SJSA1 (cell line): Measurements from ENCODE around the gene MTIF2. TPM values are rescaled to one million over a fixed set of nuclear protein-coding genes. Genes with fewer than 3 reads are reported as not detected.
"Not testable (repeated sequence)": the region's sequence is repeated elsewhere in the genome, so short reads cannot be mapped to it uniquely, and the experiment has no call there.

Source experiments
- DNase-seq, 2 experiments: peaks; one replicate each; pipeline ENCODE4 v3.0.0-alpha.2; 2015 to 2020; ENCODE audit warnings: low spot score in 2 of 2, low read depth in 1 of 2
- H3K27ac ChIP-seq: fragments of 250-450 bp; sonication (Bioruptor Pico); 2 replicates; pipeline ENCODE4 v1.5.1; 2020; ENCODE audit warnings: mild to moderate bottlenecking, moderate library complexity
- H3K27me3 ChIP-seq: fragments of 250-450 bp; sonication (Bioruptor Pico); replicated peaks from 2 replicates; pipeline ENCODE4 v1.5.1; 2020; ENCODE audit warnings: mild to moderate bottlenecking, moderate library complexity
- H3K36me3 ChIP-seq: fragments of 250-450 bp; sonication (Bioruptor Pico); 2 replicates; pipeline ENCODE4 v1.5.1; 2020; ENCODE audit warnings: mild to moderate bottlenecking
- H3K4me1 ChIP-seq: fragments of 250-450 bp; sonication (Bioruptor Pico); replicated peaks from 2 replicates; pipeline ENCODE4 v1.6.1; 2021; ENCODE audit warnings: mild to moderate bottlenecking
- H3K4me3 ChIP-seq: fragments of 250-450 bp; sonication (Bioruptor Pico); 2 replicates; pipeline ENCODE4 v1.5.1; 2020; ENCODE audit warnings: mild to moderate bottlenecking
- H3K9me3 ChIP-seq: fragments of 250-450 bp; sonication (Bioruptor Pico); replicated peaks from 2 replicates; pipeline ENCODE4 v1.5.1; 2020; ENCODE audit warnings: mild to moderate bottlenecking
- total RNA-seq: library from RNA; depleted of rRNA; stranded (reverse); fragments of >200 nt; shearing (Covaris generic); gene quantifications from 2 replicates; pipeline ENCODE4 v1.2.3, GENCODE V29; 2014

The MTIF2 gene
- total RNA-seq, 1 experiment from 2014 or later, result 35.0 TPM

DNA sequence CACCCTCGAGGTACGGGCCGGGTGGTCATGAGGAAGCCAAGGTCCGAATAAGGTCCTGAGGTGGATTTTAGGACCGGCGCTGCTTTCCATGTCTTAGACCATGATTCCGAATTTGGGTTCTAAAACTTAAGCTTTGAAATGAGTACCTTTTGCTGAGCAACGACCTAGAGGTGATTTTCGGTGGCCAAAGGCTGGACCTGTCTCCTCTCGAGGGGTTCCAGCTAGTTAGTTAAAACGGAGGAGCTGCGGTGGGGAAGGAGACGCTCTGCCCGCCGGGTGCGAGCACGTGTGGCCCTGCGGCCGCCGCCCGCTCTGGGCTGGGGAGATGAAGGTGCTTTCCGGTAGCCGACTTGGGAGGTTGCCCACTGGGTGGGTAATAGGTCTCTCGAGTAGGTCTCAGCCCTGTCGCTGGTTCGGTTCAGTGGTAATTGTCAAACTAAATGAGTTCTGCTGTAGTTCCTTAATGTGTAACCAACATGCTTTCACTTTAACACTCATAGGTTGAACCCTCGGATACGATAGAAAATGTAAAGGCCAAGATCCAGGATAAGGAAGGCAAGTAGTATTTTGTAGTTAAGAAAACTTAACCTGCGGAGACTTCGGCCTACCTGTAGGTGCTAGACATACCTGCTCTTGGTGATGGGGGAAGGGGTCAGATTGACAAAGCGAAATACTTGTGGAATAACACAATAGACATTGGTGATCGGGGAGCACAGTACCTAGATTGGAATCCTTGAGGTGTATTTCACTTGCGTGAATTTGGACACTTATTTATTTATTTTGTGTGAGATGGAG is 36.0 kb downstream of the MTIF2 start:
- no peak for DNase-seq
- Histone ChIP-seq H3K27ac (peak overlapping the region; percentile 96), H3K9me3 (no peaks in the 10 kb centered on the region), H3K4me1 (peaks cover 15% of the 10 kb centered on the region; the same call in 1 of the 2 replicates), H3K4me3 (peak overlapping the region; percentile 72), H3K36me3 (peaks cover 57% of the 10 kb centered on the region), H3K27me3 (no peaks in the 10 kb centered on the region)

DNA sequence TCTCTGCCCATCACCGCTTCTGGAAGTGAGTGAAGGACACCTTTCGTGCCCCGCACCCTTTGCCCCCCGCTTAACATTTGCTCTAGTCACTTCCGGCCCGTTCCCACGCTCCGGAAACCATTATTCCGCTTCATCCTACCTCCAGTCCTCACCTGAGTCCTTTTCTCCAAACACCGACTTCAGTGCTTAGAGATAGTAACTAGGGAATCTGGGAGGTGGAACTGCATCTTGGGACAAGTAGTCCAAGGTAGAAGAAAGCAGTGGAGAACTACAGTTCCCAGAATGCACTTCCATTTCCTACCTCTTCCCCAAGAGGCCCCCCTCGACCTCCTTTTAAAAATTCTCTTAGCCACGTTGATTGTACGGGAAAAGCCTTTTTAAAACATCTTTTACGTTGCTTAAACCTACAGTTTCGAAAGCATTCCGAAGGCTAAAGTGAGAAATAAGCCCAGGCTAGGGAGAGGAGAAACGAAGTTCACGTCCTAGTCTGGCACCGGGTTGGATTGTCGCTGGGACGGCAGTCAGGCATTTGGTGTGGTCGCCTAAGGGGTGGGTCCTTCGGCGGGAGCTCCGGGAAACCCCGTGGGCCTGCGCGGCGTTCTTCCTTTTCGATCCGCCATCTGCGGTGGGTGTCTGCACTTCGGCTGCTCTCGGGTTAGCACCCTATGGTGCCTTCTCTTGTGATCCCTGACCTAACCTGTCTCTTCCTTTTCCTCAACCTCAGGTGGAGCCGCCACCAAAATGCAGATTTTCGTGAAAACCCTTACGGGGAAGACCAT is 36.8 kb downstream of the MTIF2 start, which contains the start of the genes CLHC1 and RPS27A:
Gene CLHC1, minus strand, starts transcription at position 210 of the 779 bp plus-strand sequence. CDS start 9,882 bp downstream, outside the sequence.
Gene RPS27A, plus strand, starts transcription at position 605 of the 779 bp plus-strand sequence. Its CDS starts 137 bp downstream, at position 742.
- Histone ChIP-seq H3K4me3 (peak within 1 kb of the TSS; percentile 72), H3K9me3 (no peaks in the 10 kb centered on the region), H3K27me3 (no peaks in the 10 kb centered on the region), H3K36me3 (peaks cover 51% of the 10 kb centered on the region), H3K27ac (peak within 1 kb of the TSS; percentile 96), H3K4me1 (peaks cover 17% of the 10 kb centered on the region; the same call in 1 of the 2 replicates)
- peak; percentile 92 to 97 for DNase-seq

DNA sequence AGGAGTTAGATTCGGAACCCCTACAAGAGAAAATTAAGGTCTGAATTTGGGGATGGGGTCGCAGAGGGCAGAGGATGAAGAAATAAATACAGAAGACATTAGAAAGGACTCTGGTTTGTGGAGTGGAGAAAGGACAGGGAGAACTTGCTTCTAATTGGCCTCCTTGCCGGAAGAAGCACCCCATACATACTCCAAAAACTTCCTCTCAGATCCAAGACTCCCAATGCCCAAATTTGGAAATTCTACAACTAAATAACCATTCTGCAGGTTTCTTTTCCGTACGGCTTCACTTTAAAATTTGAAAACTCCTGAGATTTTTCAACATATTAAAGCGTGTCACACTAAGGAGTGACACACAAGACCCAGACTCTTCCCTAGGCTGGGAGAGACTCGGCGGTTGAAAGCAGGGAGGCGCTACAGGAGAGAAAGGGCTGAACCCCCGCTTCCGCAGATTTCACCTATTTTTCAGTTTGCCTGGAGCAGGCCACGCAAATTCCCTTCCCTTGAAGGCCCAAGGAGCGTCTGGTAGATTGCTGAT is 37.4 kb downstream of the MTIF2 start:
- H3K9me3 ChIP-seq, result no peaks in the 10 kb centered on the region
- peaks cover 17% of the 10 kb centered on the region; the same call in 1 of the 2 replicates for H3K4me1 ChIP-seq
- H3K27me3 ChIP-seq, result no peaks in the 10 kb centered on the region
- H3K36me3 ChIP-seq, result peaks cover 45% of the 10 kb centered on the region
- peak in 1 of 2 experiments; percentile 28 for DNase-seq
- H3K4me3 ChIP-seq, result peak overlapping the region; percentile 72
- H3K27ac ChIP-seq, result peak overlapping the region; percentile 96

DNA sequence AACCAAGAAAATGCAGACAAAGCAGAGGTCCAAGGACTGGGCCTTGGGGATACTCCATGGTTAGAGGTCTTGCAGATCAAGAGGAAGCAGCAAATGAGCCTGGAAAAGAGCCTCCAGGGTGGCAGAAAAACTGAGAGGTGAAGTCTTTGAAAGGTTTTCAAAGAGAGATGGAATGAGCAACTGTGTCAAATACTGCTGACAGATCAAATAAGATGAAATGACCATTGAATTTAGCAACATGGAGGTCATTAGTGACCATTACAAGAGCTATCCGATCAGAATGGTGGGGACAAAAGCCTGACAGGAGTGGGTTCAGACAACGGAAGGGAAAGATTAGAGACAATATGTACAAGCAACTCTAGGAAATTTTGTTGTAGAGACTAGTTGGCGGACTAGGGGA is 38.5 kb downstream of the MTIF2 start:
- Histone ChIP-seq H3K4me1 (peaks cover 17% of the 10 kb centered on the region; the same call in 1 of the 2 replicates), H3K4me3 (no peak overlapping the region), H3K9me3 (no peaks in the 10 kb centered on the region), H3K27ac (no peak overlapping the region), H3K36me3 (peaks cover 34% of the 10 kb centered on the region), H3K27me3 (no peaks in the 10 kb centered on the region)
- DNase-seq, result no peak

DNA sequence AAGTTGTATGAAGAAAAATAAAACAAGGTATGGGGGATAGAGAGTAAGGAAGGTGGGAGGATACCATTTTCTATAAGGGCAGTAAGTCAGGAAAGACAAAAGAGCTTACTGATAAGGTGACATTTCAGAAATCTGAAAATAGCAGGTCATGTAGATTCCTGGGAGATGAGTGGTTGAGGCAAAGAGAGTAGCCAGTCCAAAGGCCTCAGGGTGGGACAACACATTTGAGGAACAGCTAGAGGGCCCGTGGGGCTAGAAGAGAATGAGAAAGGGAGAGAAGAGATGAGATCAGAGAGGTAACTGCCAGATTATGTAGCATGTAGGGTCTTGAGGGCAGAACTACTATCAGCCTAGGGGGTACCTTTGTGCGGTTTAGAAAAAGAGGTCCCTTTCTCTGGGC is 39.8 kb downstream of the MTIF2 start:
- Histone ChIP-seq H3K27ac (no peak overlapping the region), H3K36me3 (peaks cover 23% of the 10 kb centered on the region), H3K9me3 (no peaks in the 10 kb centered on the region), H3K4me3 (no peak overlapping the region), H3K27me3 (no peaks in the 10 kb centered on the region), H3K4me1 (peaks cover 12% of the 10 kb centered on the region; the same call in 1 of the 2 replicates)
- DNase-seq, result no peak

DNA sequence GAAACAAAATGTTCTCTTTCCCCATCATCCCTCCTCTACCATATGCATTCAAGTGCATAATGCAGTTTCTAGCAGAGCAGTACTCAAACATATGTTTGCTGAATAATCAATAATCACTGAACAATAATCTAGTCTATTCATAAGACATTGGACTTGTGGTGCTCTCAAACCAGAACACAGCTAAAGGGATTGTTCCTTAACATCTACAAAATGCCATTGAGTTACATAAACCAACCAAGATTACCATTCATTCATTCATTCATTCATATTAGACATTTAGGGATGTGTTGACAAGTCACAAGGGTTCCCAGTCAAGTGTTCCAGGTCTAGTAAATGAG is 40.8 kb downstream of the MTIF2 start:
- Histone ChIP-seq H3K36me3 (peaks cover 16% of the 10 kb centered on the region), H3K4me1 (peaks cover 3% of the 10 kb centered on the region; the same call in 1 of the 2 replicates), H3K27me3 (no peaks in the 10 kb centered on the region), H3K4me3 (no peak overlapping the region), H3K9me3 (no peaks in the 10 kb centered on the region), H3K27ac (no peak overlapping the region)
- no peak for DNase-seq

DNA sequence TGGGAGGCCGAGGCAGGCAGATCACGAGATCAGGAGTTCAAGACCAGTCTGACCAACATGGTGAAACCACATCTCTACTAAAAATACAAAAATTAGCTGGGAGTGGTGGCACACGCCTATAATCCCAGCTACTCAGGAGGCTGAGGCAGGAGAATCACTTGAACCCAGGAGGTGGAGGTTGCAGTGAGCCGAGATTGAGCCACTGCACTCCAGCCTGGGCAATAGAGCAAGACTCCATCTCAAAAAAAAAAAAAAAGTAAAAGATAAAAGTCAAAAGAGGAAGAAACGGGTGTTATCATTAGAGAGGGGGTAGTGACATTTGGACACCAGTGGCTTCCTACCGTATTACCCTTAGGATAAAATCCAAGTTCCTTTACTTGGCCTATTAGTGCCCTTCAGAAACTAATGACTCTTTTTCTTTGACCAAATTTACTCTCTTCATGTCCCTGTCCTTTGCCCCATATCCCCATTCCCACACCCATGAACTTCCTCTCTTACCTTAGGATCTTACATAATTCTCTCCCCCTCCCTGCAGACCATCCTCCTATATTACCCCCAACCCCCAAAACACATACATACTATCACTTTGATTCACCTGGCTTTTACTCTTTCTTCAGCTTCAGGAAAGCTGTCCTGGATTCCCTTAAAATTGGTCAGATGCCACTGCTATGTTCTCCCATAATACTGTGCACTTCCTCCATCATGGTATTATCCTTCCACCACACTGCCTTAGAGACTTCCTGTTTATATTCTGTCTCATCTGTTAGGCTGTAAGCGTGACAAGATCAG is 41.4 kb downstream of the MTIF2 start:
- peaks cover 10% of the 10 kb centered on the region for H3K36me3 ChIP-seq
- not testable (repeated sequence) for H3K4me3 ChIP-seq, H3K9me3 ChIP-seq, H3K27ac ChIP-seq, DNase-seq, H3K27me3 ChIP-seq, H3K4me1 ChIP-seq

DNA sequence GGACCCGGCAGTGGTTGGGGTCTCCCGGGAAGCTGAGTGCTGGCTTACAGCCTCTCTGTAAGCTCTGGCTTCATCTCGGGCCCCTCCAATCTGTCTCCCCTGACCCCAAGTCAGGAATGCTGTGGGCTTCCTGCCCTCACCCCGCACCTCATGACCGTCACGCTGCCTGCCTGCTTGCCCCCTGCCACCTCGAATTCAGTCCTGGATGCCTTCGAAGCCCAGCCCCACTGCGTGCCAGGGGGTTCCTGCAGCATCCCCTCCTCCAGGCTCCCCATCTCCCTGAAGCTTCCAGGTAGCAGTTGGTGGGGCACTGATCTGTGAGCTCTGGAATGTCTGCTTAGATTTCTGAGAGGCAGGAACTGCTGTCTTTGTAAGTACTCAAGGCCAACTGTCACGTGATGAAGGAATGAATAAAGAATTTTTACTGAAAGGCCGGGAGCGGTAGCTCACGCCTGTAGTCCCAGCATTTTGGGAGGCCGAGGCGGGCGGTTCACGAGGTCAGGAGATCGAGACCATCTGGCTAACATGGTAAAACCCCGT is 43.5 kb downstream of the MTIF2 start:
- Histone ChIP-seq H3K27me3 (no peaks in the 10 kb centered on the region), H3K36me3 (peaks cover 12% of the 10 kb centered on the region), H3K4me3 (no peak overlapping the region), H3K4me1 (peaks cover 3% of the 10 kb centered on the region; the same call in 1 of the 2 replicates), H3K9me3 (no peaks in the 10 kb centered on the region), H3K27ac (no peak overlapping the region)
- no peak for DNase-seq

DNA sequence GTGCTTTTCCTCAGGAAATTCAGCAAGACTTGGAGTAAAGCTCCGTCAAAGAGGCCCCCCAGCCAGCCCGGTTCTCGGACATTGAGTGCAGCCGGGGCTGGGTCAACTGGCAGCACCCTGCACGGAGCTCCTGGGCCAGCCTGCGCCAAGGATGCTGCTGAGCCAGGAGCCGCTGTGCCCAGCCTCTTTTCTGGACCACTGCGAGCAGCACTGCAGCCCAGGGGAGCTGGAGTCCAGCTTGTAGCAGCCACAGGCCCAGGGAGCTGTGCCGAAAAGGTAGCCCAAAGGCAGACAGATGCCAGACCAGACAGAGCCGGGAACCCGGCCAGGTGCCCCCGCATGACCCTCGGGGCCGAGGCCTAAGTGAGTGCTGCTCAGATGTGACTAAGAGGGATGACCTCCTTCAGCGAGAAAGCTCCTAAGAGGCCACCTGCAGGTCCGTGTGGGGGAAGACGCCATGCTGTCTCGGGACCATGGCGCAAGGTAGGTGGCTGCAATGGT is 44.2 kb downstream of the MTIF2 start:
- Histone ChIP-seq H3K36me3 (peaks cover 9% of the 10 kb centered on the region), H3K27me3 (no peaks in the 10 kb centered on the region), H3K4me1 (peaks cover 3% of the 10 kb centered on the region; the same call in 1 of the 2 replicates), H3K4me3 (no peak overlapping the region), H3K27ac (no peak overlapping the region), H3K9me3 (no peaks in the 10 kb centered on the region)
- no peak for DNase-seq

DNA sequence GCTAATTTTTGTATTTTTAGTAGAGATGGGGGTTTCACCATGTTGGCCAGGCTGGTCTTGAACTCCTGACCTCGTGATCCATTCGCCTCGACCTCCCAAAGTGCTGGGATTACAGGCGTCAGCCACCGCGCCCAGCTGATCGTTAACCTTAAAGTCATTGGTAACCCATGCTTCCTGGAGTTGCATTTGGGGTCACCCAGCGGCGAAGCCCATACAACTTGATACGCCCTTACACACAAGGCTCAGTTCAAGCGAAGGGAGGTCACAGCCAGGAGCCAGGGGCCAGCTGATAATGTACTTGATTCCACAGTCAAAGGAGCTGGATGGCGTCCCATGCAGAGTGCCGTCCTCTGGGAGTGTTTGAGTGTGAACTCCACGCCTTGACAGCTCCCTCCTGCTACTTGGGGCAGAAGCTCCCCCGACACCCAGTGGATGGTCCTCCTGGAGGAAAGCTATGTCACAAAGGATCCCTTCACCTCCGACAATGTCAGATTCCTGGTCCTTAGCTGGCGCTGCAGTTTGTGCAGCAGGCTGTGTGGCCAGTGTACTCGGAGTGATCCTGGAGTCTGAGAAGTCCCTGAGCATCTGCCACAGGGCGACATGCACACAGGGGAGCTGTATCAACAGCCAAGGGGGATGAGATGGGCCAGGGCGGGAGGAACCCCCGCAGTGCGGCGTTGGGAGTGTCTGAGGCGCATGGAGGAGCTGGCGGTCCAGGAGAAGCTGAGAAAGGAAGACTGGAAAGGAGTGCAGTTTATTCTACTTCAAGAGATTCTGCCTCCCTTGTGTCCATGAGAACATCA is 44.9 kb downstream of the MTIF2 start:
- no peak for DNase-seq
- no peaks in the 10 kb centered on the region for H3K27me3 ChIP-seq
- H3K4me3 ChIP-seq, result no peak overlapping the region
- no peaks in the 10 kb centered on the region for H3K9me3 ChIP-seq
- no peak overlapping the region for H3K27ac ChIP-seq
- peaks cover 9% of the 10 kb centered on the region for H3K36me3 ChIP-seq
- peaks cover 3% of the 10 kb centered on the region; the same call in 1 of the 2 replicates for H3K4me1 ChIP-seq

DNA sequence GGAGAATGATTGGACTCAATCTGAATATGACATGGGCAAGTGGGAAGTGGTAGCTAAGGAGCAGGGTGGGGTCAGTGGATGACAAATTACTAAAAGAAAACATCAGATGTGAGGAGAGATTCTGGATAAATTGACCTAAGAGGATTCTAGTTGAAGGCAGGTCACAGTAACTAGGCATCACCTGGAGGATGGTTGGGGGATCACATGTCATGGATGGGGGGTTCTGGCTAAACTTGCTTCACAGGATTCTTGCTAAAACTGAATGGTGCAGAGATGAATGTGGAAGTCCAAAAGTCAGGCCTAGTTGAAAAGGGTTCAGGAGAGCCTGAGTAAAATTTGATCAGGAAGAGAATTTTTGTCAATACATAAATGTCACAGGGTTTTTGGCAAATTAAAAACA is 55.2 kb downstream of the MTIF2 start:
- no peaks in the 10 kb centered on the region for H3K4me1 ChIP-seq
- H3K4me3 ChIP-seq, result no peak overlapping the region
- H3K9me3 ChIP-seq, result no peaks in the 10 kb centered on the region
- H3K36me3 ChIP-seq, result no peaks in the 10 kb centered on the region
- H3K27ac ChIP-seq, result no peak overlapping the region
- DNase-seq, result no peak
- no peaks in the 10 kb centered on the region for H3K27me3 ChIP-seq

DNA sequence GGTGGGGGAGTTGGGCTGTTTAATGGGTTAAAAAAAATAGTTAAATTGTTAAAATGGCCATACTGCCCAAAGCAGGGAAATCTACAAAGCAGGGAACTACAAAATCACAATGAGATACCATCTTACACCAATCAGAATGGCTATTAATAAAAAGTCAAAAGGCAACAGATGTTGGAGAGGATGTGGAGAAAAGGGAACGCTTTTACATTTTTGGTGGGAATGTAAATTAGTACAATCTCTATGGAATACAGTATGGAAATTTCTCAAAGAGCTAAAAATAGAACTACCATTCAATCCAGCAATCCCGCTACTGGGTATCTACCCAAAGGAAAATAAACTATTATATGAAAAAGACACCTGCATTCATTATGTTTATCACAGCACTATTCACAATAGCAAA is 64.1 kb downstream of the MTIF2 start:
- H3K27me3 ChIP-seq, result no peaks in the 10 kb centered on the region

More for the DNA sequence above, 64.1 kb downstream of the MTIF2 start:
- no peak for DNase-seq
- H3K9me3 ChIP-seq, result no peaks in the 10 kb centered on the region
- no peak overlapping the region for H3K4me3 ChIP-seq
- H3K27ac ChIP-seq, result no peak overlapping the region
- no peaks in the 10 kb centered on the region for H3K4me1 ChIP-seq
- no peaks in the 10 kb centered on the region for H3K36me3 ChIP-seq
